AG08396 (cell line): Measurements from ENCODE around the gene HES4.
"Not testable (repeated sequence)": the region's sequence is repeated elsewhere in the genome, so short reads cannot be mapped to it uniquely, and the experiment has no call there.

Experiments
- DNase-seq: peaks from one replicate; pipeline ENCODE4 v3.0.0; 2012; ENCODE audit warnings: low spot score, mixed read lengths

The HES4 gene

DNA sequence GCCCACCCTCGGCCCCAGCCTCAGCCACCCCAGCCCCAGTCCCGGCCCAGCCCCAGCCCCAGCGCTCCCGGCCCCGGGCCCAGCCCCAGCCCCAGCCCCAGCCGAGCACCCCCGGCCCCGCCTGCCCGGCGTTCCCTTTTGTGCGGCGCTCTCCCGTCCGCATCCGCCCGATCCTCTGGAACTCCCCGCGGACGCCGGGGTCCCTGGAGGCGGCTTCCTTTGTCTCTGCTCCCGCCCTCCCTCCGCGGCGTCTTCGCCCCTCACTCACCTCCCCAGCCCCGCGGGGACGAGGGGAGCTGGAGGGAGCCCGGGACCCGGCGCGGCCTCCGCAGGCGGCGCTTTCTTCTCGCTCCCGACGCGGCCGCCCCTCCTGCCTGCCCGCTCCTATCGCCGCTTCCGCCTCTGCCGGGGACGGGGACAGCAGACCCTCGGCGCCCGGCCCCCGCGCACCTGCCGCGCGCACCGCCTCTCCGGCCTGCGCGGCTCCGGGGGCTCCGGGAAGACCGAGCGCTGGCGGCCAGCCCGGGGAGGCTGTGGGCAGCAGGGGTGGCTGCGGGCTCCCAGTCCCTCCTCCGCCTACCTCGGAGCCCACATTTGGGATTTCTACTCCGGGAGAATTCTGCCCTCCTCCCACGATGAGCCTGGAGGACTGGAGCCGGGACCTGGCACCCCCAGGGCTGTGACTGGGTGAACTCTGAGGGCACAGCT, 34.0 kb upstream of the HES4 start:
- DNase-seq = no peak

DNA sequence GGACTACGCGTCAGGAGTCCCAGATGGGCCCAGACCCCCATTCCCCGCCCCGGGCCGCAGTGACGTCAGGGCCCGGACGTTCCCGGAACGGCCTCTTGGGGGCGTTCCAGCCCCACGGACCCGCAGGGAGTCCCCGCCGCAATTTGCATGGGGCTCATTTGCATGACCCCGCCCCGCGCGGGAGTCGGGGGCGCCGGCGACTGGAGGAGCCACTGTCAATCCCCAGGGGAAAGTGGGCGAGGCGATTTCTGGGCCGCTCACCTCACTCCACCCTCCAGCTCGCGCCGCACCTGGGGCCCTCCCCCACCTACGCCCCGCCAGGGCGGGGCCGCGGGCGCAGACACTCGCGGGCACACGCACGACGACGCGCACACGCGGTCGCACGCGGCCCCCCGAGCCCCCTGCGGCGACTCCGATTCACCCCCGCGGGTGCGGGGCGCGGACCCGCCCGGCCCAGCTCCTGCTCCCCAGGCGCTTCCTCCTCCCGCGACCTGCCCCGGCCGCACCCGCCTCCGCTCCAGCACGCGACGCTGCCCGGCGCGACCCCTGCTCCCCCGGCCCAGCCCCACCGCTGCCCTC, 33.2 kb upstream of the HES4 start:
- DNase-seq = peak; percentile 89

- no peak for DNase-seq
Measured at GRCh38 chr1:1032424-1032823, 32.5 kb upstream of the HES4 start.

- no peak for DNase-seq
Measured at GRCh38 chr1:1031659-1032235, 31.9 kb upstream of the HES4 start.

GRCh38 chr1:1030867-1031658, 31.2 kb upstream of the HES4 start:
- DNase-seq = not testable (repeated sequence)

- DNase-seq = no peak
Measured at GRCh38 chr1:1027791-1028190, 27.9 kb upstream of the HES4 start.

DNA sequence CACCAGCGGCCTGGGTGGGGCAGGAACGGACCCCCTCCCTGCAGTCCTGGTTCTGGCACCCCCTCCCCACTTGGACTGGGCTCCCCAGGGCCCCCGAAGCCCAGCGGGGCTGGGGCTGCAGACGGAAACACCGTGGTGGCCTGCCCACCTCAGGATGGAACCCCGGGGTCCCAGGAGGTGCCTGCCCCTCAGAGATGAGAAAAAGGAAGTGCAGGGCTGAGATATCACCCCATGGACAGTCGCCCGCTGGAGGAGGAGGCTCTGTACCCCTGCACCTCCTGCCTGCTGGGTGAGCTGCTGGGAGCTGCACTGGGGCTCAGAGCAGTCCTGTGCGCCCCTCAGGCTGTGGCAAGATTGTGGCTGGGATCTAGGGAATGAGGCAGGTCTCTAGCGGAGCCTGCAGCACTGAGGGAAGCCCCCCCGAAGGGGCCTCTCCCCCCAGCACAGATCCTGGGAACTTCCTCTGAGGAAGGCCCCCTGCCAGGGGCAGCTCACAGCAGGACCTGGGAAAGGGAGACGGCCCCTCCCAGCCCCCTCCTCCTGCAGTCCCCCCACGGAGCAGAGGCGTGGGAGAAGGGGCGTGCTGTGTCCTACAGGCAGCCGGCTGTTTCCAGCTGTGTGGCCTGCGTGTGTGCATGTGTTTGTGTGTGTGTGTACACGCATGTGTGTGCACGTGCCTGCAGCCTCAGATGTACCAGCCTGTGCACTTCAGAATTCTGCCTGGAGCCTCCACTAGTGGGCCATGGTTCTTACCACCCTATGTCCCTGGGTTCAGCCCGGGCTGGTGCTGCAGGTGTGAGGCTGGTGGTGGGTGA, 26.9 kb upstream of the HES4 start:
- no peak for DNase-seq

- DNase-seq = no peak
Measured at GRCh38 chr1:1025730-1026129, 25.8 kb upstream of the HES4 start.

DNA sequence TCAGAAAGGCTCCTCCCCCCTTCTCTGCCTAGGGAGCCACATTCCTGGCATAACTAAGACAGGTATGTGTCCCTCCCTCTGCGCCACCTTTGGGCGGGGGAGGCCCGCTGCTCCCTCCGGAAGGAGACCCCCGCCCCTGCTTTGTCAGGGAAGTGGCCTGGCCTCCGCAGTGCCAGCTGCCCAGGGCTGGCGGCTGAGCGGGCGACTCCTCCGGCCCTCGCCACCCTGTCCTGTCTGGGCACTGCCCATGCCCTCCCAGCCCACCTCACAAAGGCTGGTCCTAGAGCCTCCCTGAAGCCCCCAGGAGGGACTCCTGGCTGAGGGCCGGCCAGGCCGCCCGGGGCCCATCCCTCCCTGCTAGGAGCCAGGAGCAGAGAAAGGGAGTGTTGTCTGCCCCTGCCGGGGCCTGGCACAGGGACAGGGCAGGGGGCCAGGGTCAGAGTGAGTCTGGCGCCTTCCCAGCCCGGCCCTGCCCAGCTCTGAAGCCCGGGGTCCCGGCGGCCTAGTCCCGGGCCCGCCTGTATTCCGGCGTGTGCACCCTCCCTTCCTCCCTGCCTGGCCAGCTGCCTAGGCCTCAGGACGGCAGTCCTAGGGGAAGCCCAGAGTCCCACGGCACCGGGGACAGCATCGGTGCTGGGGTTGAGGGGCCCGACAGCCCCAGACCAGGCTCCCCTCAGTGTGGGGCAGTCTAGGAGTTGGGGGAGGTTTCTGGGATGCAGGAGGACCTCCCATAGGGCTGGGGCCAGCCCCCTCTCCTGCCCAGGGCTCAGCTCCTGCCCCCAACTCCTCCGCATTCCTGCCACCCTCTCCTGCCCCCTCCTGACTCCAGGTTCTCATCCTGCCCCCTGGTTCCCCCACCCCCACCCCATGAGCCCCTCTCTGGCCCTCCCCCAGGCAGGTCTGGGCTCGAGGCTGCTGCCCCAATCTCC, 25.1 kb upstream of the HES4 start:
- DNase-seq = no peak

DNA sequence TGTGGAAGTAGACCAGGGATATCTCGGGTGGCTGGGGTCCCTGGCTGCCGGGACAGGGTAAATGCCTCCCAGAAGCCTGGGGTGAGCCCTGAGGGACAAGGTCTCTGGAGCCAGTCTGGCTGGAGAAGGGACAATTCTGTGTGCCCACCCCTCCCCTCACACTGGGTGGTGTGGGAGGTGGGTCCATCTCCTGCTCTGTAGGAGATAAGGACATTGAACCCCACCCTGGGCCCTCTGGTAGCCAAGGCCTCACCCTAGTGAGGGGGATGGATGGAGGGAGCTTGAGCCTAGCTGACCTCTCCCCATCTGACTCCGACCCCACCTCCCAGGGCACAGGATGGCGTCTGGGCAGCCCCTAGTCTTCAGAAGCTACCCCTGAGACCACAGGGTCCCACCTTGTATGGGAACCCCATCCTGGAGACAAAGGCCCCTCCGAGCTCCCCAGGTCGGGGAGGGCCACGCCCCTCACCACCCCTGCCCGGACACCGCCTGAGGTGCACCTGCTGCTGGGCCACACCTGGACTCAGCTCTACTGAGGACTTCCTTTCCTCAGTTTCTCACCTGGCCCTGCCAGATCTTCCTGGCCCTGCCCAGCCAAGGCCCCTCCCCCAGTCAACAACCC, 24.4 kb upstream of the HES4 start:
- no peak for DNase-seq

DNA sequence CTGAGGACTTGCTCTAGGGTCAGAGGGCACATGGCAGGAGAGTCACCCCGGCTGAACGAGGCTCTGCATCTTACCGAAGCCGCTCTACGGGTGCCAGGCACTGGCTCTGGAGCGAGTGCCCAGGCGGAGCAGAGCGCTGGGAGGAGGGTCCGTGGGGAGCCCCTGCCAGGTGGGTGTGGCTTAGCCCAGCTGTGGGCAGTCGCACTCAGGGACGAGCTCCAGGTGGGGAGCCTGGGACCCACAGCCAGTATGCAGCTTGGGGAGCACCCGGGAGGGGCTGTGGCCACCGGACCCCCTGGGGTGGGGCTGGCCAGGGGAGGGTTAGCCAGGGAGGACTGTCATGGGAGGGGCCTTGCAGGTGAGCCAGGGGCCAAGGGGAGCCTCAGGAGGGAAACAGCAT, 23.8 kb upstream of the HES4 start:
- no peak for DNase-seq

- no peak for DNase-seq
Measured at GRCh38 chr1:1022302-1023009, 22.6 kb upstream of the HES4 start.

GRCh38 chr1:1021920-1022259, 22.0 kb upstream of the HES4 start:
- no peak for DNase-seq

DNA sequence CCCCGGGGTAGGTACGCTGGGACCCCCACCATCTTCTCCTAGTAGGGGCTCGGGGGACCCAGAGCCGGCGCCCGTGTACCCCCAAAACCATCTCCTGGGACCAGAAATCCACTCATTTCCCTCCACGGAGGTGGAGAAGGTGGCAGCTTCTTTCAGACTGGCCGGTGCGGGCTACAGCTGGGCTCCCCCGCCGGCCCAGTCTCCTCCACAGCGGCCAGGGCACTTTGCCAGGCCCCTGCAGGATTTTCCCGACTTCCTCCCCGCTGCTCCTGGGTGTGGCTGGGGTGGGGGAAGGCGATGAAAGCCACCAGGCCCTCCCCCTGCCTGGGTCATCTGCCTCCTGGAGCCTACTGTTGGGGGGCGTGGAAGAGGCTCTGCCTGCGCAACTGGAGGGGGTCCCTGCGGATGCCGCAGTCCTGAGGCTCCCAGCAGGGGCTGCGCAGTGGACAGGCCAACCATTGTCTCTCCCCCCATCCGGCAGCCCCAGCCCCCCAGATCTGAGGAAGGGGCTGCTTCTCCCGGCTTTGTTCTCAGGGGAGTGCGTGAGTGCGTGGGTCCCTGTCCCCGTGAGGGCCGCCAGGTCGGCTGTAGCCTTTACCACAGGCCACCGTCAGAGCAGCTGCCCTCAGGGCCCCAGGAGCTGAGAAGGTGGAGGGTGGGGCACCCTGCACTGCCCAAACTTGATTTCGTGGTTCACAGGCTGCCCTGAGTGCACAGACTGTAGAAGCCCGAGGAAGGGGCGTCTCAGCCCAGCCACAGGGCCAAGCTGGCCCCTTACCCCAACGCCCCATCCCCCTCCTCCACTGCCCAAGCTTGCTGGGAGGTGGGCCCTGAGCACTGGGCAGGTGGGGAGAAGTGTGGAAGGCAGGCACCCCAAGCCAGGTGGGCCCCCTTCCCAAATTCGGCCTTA, 21.4 kb upstream of the HES4 start:
- peak; percentile 84 for DNase-seq

DNA sequence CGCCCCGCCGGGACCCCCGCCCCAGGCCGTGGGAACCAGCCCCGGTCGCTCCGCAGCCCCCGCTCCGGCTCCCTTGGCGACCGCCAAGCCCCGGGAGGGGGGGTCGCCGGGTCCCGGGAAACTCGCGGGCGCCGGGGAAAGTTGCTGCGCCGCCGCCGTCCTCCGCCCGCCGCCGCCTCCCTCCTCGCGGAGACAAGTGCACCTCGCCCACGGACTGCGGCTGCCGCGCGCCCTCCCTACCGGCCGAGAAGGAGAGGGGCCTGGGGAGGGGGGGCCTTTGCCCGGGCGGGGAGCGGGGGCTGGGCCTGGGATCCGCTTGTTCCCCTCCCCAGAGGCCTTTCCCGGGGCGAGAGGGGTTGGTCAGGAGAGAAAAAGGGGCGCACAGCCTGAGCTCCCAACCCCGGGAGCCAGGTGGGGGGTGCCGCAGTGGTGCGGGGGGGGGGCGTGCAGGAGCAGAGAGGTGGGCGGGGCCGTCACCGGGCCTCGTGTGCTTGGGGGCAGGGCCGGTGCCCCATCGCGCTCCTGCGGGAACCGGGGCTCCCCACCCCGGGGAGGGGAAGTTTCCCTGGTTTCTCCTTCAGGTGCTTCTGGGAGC, 20.6 kb upstream of the HES4 start:
- DNase-seq = peak; percentile 51

GRCh38 chr1:1020000-1020404, 20.1 kb upstream of the HES4 start, which contains the start of gene AGRN:
Gene AGRN, plus strand, starts transcription at chr1:1020120. Its CDS starts 53 bp downstream, at chr1:1020173.
- DNase-seq = no peak

DNA sequence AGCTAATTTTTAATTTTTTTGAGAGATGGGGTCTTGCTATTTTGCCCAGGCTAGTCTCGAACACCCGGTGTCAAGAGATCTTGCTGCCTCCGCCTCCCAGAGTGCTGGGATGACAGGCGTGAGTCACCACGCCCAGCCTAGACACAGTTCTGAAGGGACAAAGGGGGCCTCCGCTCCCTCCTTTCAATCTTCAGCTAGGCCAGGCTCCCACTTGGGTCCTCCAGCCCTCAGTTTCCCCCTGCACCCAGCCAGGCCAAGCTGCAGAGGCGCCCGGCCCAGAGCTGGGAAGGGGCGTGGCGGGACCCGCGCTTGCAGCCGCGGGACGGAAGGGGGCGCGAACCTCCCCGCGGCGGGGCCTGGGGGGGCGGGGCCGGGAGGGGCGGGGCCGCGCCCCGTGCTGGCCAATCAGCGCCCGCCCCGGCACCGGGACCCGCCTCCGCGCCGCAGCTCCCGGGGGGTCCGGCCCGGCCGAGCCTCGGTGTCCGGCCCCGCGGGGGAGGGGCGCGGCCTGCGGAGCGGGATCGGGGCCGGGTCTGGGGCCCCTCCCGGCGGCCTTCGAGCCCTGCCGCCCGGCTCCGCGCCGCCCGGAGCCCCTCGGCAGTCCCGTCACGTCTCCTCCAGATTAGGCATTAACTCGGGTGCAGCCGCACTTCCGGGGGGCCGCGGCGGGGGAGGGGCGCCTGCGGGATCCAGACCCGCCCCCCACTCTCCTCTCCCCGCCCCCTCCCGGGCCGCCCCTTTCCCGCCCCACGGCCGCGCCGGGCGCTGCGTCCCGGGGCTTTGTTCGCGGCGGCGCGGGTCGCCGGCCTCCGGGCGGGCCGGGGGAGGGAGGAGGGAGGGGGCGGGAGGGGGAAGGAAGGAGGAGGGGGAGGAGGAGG, 19.5 kb upstream of the HES4 start:
- DNase-seq = peak; percentile 98
